Fibroblast of pulmonary artery (primary cell): ENCODE measurements around the gene DHRSX.
"Not testable (repeated sequence)": the region's sequence is repeated elsewhere in the genome, so short reads cannot be mapped to it uniquely, and the experiment has no call there.

Experiments
- DNase-seq: peaks from one replicate; pipeline ENCODE4 v3.0.0-alpha.2; 2010; ENCODE audit warnings: low read depth
- H3K4me3 ChIP-seq: replicated peaks from 2 replicates; pipeline ENCODE4 v1.5.1; 2011; ENCODE audit warnings: low read depth, mild to moderate bottlenecking, control low read depth, low read length, moderate library complexity
- TF ChIP-seq, protein P1 (sequence below): IDR thresholded peaks from 2 replicates; pipeline ENCODE4 v1.5.1; 2011; ENCODE audit warnings: mild to moderate bottlenecking, control low read depth, low read length, inconsistent platforms; ENCODE audit errors: missing control alignments

Gene DHRSX

DNA sequence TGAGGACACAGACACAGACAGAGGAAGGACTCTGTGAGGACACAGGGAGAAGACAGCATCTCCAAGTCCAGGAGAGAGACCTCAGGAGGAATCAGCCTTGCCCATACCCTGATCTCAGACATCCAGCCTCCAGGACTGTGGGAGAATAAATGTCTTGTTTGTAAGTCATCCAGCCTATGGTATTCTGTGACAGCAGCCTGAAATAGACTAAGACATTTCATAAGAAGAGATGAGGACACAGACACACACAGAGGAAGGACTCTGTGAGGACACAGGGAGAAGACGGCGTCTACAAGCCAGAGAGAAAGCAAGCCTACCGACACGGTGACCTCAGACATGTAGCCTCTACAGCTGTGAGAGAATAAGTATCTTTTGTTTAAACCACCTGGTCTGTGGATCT is 112.1 kb downstream of the DHRSX start:
- DNase-seq: no peak
- no peak overlapping the region for H3K4me3 ChIP-seq
- TF ChIP-seq, protein P1, sequence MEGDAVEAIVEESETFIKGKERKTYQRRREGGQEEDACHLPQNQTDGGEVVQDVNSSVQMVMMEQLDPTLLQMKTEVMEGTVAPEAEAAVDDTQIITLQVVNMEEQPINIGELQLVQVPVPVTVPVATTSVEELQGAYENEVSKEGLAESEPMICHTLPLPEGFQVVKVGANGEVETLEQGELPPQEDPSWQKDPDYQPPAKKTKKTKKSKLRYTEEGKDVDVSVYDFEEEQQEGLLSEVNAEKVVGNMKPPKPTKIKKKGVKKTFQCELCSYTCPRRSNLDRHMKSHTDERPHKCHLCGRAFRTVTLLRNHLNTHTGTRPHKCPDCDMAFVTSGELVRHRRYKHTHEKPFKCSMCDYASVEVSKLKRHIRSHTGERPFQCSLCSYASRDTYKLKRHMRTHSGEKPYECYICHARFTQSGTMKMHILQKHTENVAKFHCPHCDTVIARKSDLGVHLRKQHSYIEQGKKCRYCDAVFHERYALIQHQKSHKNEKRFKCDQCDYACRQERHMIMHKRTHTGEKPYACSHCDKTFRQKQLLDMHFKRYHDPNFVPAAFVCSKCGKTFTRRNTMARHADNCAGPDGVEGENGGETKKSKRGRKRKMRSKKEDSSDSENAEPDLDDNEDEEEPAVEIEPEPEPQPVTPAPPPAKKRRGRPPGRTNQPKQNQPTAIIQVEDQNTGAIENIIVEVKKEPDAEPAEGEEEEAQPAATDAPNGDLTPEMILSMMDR: no peak

DNA sequence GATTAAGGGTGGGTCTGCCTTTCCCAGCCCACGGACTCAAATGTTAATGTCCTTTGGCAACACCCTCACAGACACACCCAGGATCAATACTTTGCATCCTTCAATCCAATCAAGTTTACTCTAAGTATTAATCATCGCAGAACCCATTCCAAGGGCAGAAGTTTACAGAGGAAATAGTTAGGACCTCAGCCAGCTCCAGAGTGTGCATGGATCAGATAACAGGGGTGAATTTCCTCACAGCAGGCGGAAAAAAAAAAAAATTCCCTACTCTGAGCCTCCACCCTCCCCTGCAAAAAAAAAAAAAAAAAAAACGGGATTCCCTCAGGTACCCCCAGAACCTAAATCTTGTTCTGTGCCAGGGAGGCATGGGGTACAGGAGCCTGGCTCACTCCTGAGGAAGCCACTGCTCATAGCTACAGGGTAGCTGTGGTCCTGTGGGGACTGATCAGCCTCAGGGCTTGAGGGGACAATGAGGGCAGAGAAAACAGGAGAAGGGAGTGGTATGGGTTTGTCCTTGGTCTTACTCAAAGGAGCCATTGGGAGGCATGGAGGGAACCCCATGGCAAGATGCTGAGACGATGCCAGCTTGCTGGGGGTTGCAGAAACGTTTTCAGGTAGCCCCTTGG is 113.0 kb downstream of the DHRSX start:
- TF ChIP-seq, protein P1: no peak
- DNase-seq: no peak
- no peak overlapping the region for H3K4me3 ChIP-seq

DNA sequence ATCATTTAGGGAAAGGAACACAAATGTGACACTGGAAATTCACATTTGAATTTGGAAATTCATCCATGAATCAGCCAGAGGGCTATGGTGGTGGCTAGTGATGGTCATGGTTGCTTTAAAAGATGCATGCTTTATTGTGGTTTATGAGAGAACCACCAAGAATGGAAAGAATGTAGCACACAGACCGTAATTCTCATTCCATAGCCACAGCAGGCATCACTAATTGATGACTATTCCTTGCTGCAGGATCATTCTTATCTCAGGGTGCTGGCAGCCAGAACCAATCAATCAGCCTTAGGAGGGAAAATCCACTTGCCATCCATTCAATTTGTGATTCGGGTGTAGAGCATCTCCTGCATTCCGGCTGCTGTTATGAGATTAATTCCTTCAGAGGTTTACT is 115.6 kb downstream of the DHRSX start:
- TF ChIP-seq, protein P1: no peak
- no peak overlapping the region for H3K4me3 ChIP-seq
- peak; percentile 75 for DNase-seq

DNA sequence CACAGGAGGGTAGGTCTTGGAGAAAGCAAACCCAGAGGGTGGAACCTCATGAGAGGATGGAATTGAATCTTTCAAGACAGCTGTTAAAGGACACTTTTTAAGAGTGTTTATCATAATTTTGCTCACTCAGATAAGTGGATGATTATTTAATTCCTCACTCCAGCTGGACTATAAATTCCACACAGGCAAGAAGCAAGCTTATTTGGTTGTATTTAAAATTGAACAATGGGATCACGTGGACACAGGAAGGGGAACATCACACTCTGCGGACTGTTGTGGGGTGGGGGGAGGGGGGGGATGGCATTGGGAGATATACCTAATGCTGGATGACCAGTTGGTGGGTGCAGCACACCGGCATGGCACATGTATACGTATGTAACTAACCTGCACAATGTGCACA is 116.3 kb downstream of the DHRSX start:
- no peak for DNase-seq
- H3K4me3 ChIP-seq: no peak overlapping the region
- TF ChIP-seq, protein P1: no peak

DNA sequence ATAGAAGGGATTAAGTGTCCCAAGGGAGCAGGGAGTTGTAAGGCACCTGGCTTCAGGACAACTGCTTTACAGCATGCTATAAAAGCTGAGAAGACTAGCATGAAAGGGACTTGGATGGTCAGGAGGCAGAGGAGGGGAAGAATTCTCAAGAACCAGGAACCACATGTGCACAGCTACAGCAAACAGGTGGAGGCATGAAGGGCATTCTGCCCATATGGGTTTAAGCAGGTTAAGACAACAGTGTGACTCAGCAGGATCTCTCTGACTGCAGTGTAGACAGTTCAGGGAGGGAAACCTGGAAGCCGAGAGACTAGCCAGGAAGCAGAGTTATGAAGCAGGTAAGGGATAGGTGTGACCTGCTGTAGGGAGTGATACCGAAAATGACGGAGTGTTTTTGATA is 117.0 kb downstream of the DHRSX start:
- TF ChIP-seq, protein P1: no peak
- H3K4me3 ChIP-seq: no peak overlapping the region
- DNase-seq: no peak

DNA sequence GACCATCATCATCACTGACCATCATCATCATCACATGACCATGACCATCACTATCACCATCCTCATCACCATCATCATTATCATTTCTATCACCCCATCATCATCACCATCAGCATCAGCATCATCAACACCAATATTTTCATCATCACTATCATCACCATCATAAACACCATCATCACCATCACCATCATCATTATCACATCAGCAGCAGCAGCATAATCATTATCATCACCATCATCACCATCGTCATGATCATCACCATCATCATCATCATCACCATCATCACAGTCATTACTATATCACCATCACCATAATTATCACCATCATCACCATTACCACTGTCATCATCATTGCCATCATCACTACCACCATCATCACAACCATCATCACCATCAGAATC is 117.6 kb downstream of the DHRSX start:
- TF ChIP-seq, protein P1: no peak
- no peak for DNase-seq
- H3K4me3 ChIP-seq: no peak overlapping the region

DNA sequence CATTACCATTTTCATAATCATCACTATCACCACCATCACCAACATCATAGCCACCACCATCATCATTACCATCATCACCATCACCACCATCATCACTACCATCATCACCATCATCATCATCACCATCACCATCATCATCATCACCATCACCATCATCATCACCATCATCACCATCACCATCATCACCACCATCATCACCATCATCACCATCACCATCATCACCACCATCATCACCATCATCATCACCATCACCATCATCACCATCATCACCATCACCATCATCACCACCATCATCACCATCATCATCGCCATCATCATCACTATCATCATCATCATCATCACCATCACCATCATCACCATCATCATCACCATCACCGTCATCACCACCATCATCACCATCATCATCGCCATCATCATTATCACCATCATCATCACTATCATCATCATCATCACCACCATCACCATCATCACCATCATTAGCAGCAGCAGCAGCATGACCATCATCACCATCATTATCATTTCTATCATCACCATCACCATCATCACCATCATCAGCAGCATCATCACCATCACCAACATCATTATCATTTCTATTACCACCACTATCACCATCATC is 118.2 kb downstream of the DHRSX start:
- DNase-seq, H3K4me3 ChIP-seq: not testable (repeated sequence)
